H1 (cell line): ENCODE measurements around the gene ZNF513. TPM values are rescaled to one million over a fixed set of nuclear protein-coding genes. Genes with fewer than 3 reads are reported as not detected.

Source experiments
- CTCF ChIA-PET: fragments of 300-600 bp; sonication (Branson Sonifier 250); formaldehyde crosslinking; loops from one replicate; lab custom pipeline; 2021; ENCODE audit not compliant: partially characterized antibody; lab: Charles Lee
- POLR2A ChIA-PET: fragments of 300-600 bp; sonication (Branson Sonifier 250); formaldehyde crosslinking; loops from one replicate; lab custom pipeline; 2021; ENCODE audit warnings: inconsistent platforms; ENCODE audit not compliant: partially characterized antibody; lab: Charles Lee
- DNase-seq, 2 experiments: peaks; one replicate each; pipeline versions ENCODE4 v3.0.0 to v3.0.0-alpha.2; 2010 to 2022; ENCODE audit warnings: low spot score in 2 of 2, low read depth in 1 of 2, mixed read lengths in 1 of 2
- FAIRE-seq: peaks from 2 replicates; lab custom pipeline; 2011; peaks lifted over from hg19 to GRCh38; lab: Jason Lieb, UNC
- H2AFZ ChIP-seq: 2 replicates; pipeline ENCODE4 v1.8.1; 2012; ENCODE audit warnings: low read length, inconsistent platforms
- H2AK5ac ChIP-seq: 2 replicates; pipeline ENCODE4 v1.6.1; 2013; ENCODE audit warnings: low read depth, low read length
- H2BK120ac ChIP-seq: replicated peaks from 2 replicates; pipeline ENCODE3; 2013; ENCODE audit warnings: low read depth, low read length, inconsistent platforms
- H2BK12ac ChIP-seq: 2 replicates; pipeline ENCODE4 v1.6.1; 2013; ENCODE audit warnings: low read depth, low read length
- H2BK15ac ChIP-seq: 2 replicates; pipeline ENCODE4 v1.6.1; 2013; ENCODE audit warnings: low read length
- H2BK20ac ChIP-seq: 2 replicates; pipeline ENCODE4 v1.6.1; 2013; ENCODE audit warnings: low read length
- H2BK5ac ChIP-seq: 2 replicates; pipeline ENCODE4 v1.6.1; 2013; ENCODE audit warnings: low read depth, low read length
- H3K14ac ChIP-seq: 2 replicates; pipeline ENCODE4 v1.6.1; 2013; ENCODE audit warnings: inconsistent platforms; ENCODE audit not compliant: insufficient read length
- H3K18ac ChIP-seq: 2 replicates; pipeline ENCODE4 v1.6.1; 2013; ENCODE audit warnings: low read length; ENCODE audit errors: extremely low read depth
- H3K23ac ChIP-seq: 2 replicates; pipeline ENCODE4 v1.6.1; 2013; ENCODE audit warnings: inconsistent platforms; ENCODE audit not compliant: insufficient read length
- H3K23me2 ChIP-seq: 2 replicates; pipeline ENCODE4 v1.6.1; 2013; ENCODE audit warnings: low read depth, low read length
- H3K27ac ChIP-seq: 2 replicates; pipeline ENCODE4 v1.6.1; 2011; ENCODE audit warnings: low read depth, low read length, inconsistent platforms
- H3K27me3 ChIP-seq, 4 experiments: replicated peaks in 1 of 4; 1 replicate in 1 of 4; 2 replicates in 3 of 4; pipeline versions ENCODE4 v1.6.1 to v1.8.1; 2011 to 2013; ENCODE audit warnings: low read length in 3 of 4, mild to moderate bottlenecking in 3 of 4, inconsistent platforms in 2 of 4, mixed read lengths in 2 of 4, moderate library complexity in 1 of 4; ENCODE audit not compliant: control insufficient read depth in 3 of 4, insufficient read depth in 3 of 4; ENCODE audit errors: extremely low read depth in 1 of 4
- H3K36me3 ChIP-seq, 4 experiments: 2 replicates each; pipeline versions ENCODE4 v1.6.1 to v1.8.1; 2011 to 2013; ENCODE audit warnings: mild to moderate bottlenecking in 4 of 4, low read length in 3 of 4, moderate library complexity in 2 of 4, control low read depth in 1 of 4, inconsistent platforms in 1 of 4; ENCODE audit not compliant: insufficient read depth in 4 of 4, control insufficient read depth in 2 of 4
- H3K4ac ChIP-seq: replicated peaks from 2 replicates; pipeline ENCODE3; 2013; ENCODE audit warnings: low read length, low read depth, mixed read lengths, inconsistent platforms; ENCODE audit not compliant: insufficient read length
- H3K4me1 ChIP-seq, 4 experiments: replicated peaks in 1 of 4; 1 replicate in 1 of 4; 2 replicates in 3 of 4; pipeline versions ENCODE4 v1.6.1 to v1.8.1; 2011 to 2013; ENCODE audit warnings: low read length in 3 of 4, inconsistent platforms in 2 of 4, mixed read lengths in 1 of 4; ENCODE audit not compliant: insufficient read depth in 4 of 4, control insufficient read depth in 3 of 4
- H3K4me2 ChIP-seq, 2 experiments: 2 replicates each; pipeline versions ENCODE4 v1.6.1 to v1.8.1; 2011 to 2013; ENCODE audit warnings: low read depth in 2 of 2, low read length in 2 of 2, control low read depth in 1 of 2, inconsistent platforms in 1 of 2, mild to moderate bottlenecking in 1 of 2; ENCODE audit not compliant: insufficient read depth in 1 of 2
- H3K4me3 ChIP-seq, 4 experiments: fragments of 200-600, 300-600 bp in 1 of 4; sonication (generic), shearing (Covaris generic), sonication (Bioruptor Twin) in 1 of 4; 2 replicates each; pipeline versions ENCODE4 v1.5.1 to v1.8.1; 2011 to 2016; ENCODE audit warnings: low read length in 4 of 4, low read depth in 3 of 4, control low read depth in 2 of 4, inconsistent platforms in 2 of 4, mild to moderate bottlenecking in 2 of 4, mixed read lengths in 1 of 4, moderate library complexity in 1 of 4; ENCODE audit not compliant: insufficient read depth in 2 of 4; ENCODE audit errors: extremely low read depth in 1 of 4
- H3K56ac ChIP-seq: replicated peaks from 2 replicates; pipeline ENCODE3; 2013; ENCODE audit warnings: low read depth, mild to moderate bottlenecking, mixed read lengths, low read length, inconsistent platforms; ENCODE audit not compliant: insufficient read length
- H3K79me1 ChIP-seq: 2 replicates; pipeline ENCODE4 v1.6.1; 2013; ENCODE audit warnings: low read depth, low read length, control low read depth
- H3K79me2 ChIP-seq, 2 experiments: 2 replicates each; pipeline versions ENCODE4 v1.6.1 to v1.8.1; 2012 to 2013; ENCODE audit warnings: low read length in 2 of 2, mild to moderate bottlenecking in 2 of 2, inconsistent platforms in 1 of 2; ENCODE audit not compliant: insufficient read depth in 2 of 2, control insufficient read depth in 1 of 2
- H3K9ac ChIP-seq, 4 experiments: replicated peaks in 1 of 4; 1 replicate in 1 of 4; 2 replicates in 3 of 4; pipeline versions ENCODE4 v1.6.1 to v1.8.1; 2011 to 2013; ENCODE audit warnings: low read depth in 3 of 4, low read length in 3 of 4, control low read depth in 2 of 4, mild to moderate bottlenecking in 2 of 4, moderate library complexity in 2 of 4, inconsistent platforms in 1 of 4; ENCODE audit errors: extremely low read depth in 1 of 4
- H3K9me3 ChIP-seq, 2 experiments: 2 replicates each; pipeline versions ENCODE4 v1.6.1 to v1.8.1; 2012 to 2013; ENCODE audit warnings: mild to moderate bottlenecking in 2 of 2, moderate library complexity in 2 of 2, control low read depth in 1 of 2, inconsistent platforms in 1 of 2, low read depth in 1 of 2, low read length in 1 of 2, mixed read lengths in 1 of 2; ENCODE audit not compliant: insufficient read depth in 2 of 2
- H4K20me1 ChIP-seq, 2 experiments: replicated peaks in 1 of 2; 2 replicates each; pipeline versions ENCODE3 to v1.8.1; 2011 to 2013; ENCODE audit warnings: inconsistent platforms in 2 of 2, low read length in 2 of 2, mild to moderate bottlenecking in 1 of 2; ENCODE audit not compliant: insufficient read depth in 2 of 2, control insufficient read depth in 1 of 2
- H4K5ac ChIP-seq: 2 replicates; pipeline ENCODE4 v1.6.1; 2013; ENCODE audit warnings: low read length, low read depth, mixed read lengths, inconsistent platforms; ENCODE audit not compliant: insufficient read length
- H4K8ac ChIP-seq: 2 replicates; pipeline ENCODE4 v1.8.0; 2013; ENCODE audit warnings: mild to moderate bottlenecking, moderate library complexity, low read length, inconsistent platforms; ENCODE audit not compliant: insufficient read depth; ENCODE audit errors: extremely low read depth
- H4K91ac ChIP-seq: replicated peaks from 2 replicates; pipeline ENCODE3; 2013; ENCODE audit warnings: low read length, mixed read lengths, inconsistent platforms; ENCODE audit not compliant: insufficient read length
- ASH2L ChIP-seq: fragments of 200-600, 300-600 bp; sonication (generic); IDR thresholded peaks from one replicate; pipeline ENCODE4 v1.7.1; 2017; ENCODE audit warnings: low read length
- EP300 ChIP-seq, 2 experiments: IDR thresholded peaks; 1 replicate in 1 of 2; 2 replicates in 1 of 2; pipeline ENCODE4 v1.6.1; 2011 to 2012; ENCODE audit warnings: low read depth in 2 of 2, low read length in 2 of 2, mild to moderate bottlenecking in 2 of 2, borderline replicate concordance in 1 of 2, inconsistent platforms in 1 of 2, moderate library complexity in 1 of 2
- GTF2F1 ChIP-seq: IDR thresholded peaks from 2 replicates; pipeline ENCODE4 v1.6.1; 2012; ENCODE audit warnings: low read depth, low read length, improper control_type of control experiment, borderline replicate concordance
- KDM4A ChIP-seq: IDR thresholded peaks from one replicate; pipeline ENCODE4 v1.7.1; 2012; ENCODE audit warnings: low read depth, mild to moderate bottlenecking, moderate library complexity, low read length, inconsistent platforms; ENCODE audit not compliant: severe bottlenecking
- NANOG ChIP-seq: IDR thresholded peaks from 2 replicates; pipeline ENCODE4 v1.6.1; 2011; ENCODE audit warnings: low read length, low read depth, mild to moderate bottlenecking, inconsistent platforms; ENCODE audit not compliant: insufficient read depth, poor library complexity, severe bottlenecking
- PHF8 ChIP-seq: fragments of 200-600 bp; sonication (generic); conservative IDR thresholded peaks from 2 replicates; pipeline ENCODE4 v1.7.1; 2012; ENCODE audit warnings: low read depth, mild to moderate bottlenecking, inconsistent platforms, low read length, moderate library complexity
- POLR2A ChIP-seq, 2 experiments: IDR thresholded peaks; 1 replicate in 1 of 2; 2 replicates in 1 of 2; pipeline ENCODE4 v1.6.1; 2011; ENCODE audit warnings: low read depth in 2 of 2, low read length in 2 of 2, mild to moderate bottlenecking in 2 of 2; ENCODE audit errors: control extremely low read depth in 1 of 2
- SP1 ChIP-seq: IDR thresholded peaks from 2 replicates; pipeline ENCODE4 v1.6.1; 2011; ENCODE audit warnings: low read depth, low read length
- SP2 ChIP-seq: IDR thresholded peaks from 2 replicates; pipeline ENCODE4 v1.6.1; 2012; ENCODE audit warnings: mild to moderate bottlenecking, low read length, inconsistent platforms
- TAF7 ChIP-seq: optimal IDR thresholded peaks from 2 replicates; pipeline ENCODE3; 2011; ENCODE audit warnings: low read depth, mild to moderate bottlenecking, inconsistent platforms, low read length, moderate library complexity, borderline replicate concordance
- TEAD4 ChIP-seq: IDR thresholded peaks from 2 replicates; pipeline ENCODE4 v1.6.1; 2012; ENCODE audit warnings: low read depth, low read length, inconsistent platforms, mixed read lengths
- whole genome bisulfite sequencing, 2 experiments: shearing (Covaris generic) in 1 of 2; methylation state at CpG; one replicate each; pipeline versions ENCODE4 v1.1.6 to v1.1.7; 2013 to 2015; ENCODE audit warnings: low lambda C conversion rate in 2 of 2, mixed read lengths in 2 of 2, inconsistent platforms in 1 of 2, low coverage in 1 of 2, missing lambda C conversion rate in 1 of 2; ENCODE audit not compliant: insufficient replicate concordance in 2 of 2, insufficient coverage in 1 of 2, insufficient read length in 1 of 2; ENCODE audit errors: extremely low coverage in 1 of 2, missing lambda C conversion rate in 1 of 2; 5-methylcytosine and 5-hydroxymethylcytosine counted together
- polyA plus RNA-seq, 7 experiments: library from polyadenylated mRNA; depleted of rRNA in 3 of 7; stranded (reverse) in 5 of 7; unstranded in 2 of 7; fragments of >200 nt in 5 of 7; fragments of 200-250 nt in 2 of 7; gene quantifications; 1 replicate in 5 of 7; 2 replicates in 1 of 7; 4 replicates in 1 of 7; pipeline versions ENCODE4 v1.2.1 to v1.2.3, GENCODE V29; 2011 to 2013; ENCODE audit warnings: missing spikeins in 2 of 7, mixed read lengths in 2 of 7
- total RNA-seq: library from RNA; stranded (reverse); fragmentation: NEBNext Ultra II Directional; extraction: Animal tissue kit (Norgen Biotek cat#: 25700); gene quantifications from 2 replicates; pipeline ENCODE4 v1.2.1, GENCODE V29; 2021

ZNF513 gene
- total and polyA plus RNA-seq, 2 of the 8 experiments (the other 6 are each of a cell fraction or from before 2014, with no cell fraction given) = 17.3 to 29.5 TPM

DNA sequence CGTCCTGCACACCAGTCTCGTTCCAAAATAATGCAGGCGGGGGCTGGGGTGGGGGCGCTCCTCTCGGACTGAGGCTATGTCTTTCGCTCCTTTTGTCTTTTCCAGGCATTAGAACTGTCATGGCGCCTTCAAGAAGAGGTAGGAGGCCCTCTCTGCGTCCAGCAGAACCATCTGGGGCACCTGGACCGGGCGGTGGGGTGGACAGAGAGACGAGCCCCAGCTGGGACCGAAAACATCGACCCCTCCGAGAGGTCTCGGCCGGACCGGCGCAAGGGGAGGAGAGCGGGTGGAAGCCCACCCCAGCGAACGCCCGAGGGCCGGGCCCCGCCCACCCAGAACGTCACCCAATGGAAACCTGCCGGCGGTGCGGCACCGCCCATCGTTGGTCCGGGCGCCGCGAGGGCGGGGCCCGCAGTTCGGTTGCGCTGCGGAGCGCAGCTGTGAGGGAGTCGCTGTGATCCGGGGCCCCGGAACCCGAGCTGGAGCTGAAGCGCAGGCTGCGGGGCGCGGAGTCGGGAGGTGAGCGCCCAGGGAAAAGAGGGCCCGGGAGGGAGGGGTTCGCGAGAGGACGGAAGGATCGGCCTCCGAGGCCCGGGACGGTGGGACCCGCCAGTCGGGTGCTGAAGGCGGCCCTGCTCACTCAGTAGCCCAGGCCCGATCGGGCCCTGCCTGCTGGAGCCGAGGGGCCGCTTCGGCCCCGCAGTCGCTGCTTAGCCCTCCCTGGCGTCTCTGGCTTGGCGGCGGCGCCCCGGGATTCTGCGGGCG is 47.9 kb upstream of the ZNF513 start, which contains the start of gene NRBP1:
NRBP1 (plus strand) TSS at position 419 of the 765 bp plus-strand sequence. CDS start 4,643 bp downstream, outside the sequence.
- Histone ChIP-seq H3K56ac (peak within 1 kb of the TSS; percentile 77), H3K9ac (peak within 1 kb of the TSS; percentile 79 to 85 (median 82)), H3K23me2 (peaks cover 8% of the 10 kb centered on the region; the same call in 1 of the 2 replicates), H3K4me1 (no peaks in the 10 kb centered on the region; a peak in 2 of 7 replicates), H3K9me3 (no peaks in the 10 kb centered on the region), H4K5ac (peak within 1 kb of the TSS; percentile 73), H4K20me1 (peaks cover 5 to 14% of the 10 kb centered on the region in 2 experiments), H2BK20ac (no peak within 1 kb of the TSS), H3K18ac (peak within 1 kb of the TSS; percentile 93), H2BK5ac (peak within 1 kb of the TSS; percentile 75; the same call in 1 of the 2 replicates), H3K14ac (no peak within 1 kb of the TSS), H3K27ac (peak within 1 kb of the TSS; percentile 85), H2BK12ac (no peak within 1 kb of the TSS), H3K79me1 (peaks cover 3% of the 10 kb centered on the region; the same call in 1 of the 2 replicates), H3K23ac (no peak within 1 kb of the TSS), H3K27me3 (no peaks in the 10 kb centered on the region), H3K36me3 (peaks cover under 1 to 4% (median 3%) of the 10 kb centered on the region in 4 experiments; a peak in 7 of 8 replicates), H4K8ac (peak within 1 kb of the TSS; percentile 91), H3K4ac (peak within 1 kb of the TSS; percentile 46), H3K79me2 (peaks cover 3 to 33% of the 10 kb centered on the region in 2 experiments; a peak in 3 of 4 replicates), H2AFZ (peak within 1 kb of the TSS; percentile 65; the same call in 1 of the 2 replicates), H2BK15ac (no peak within 1 kb of the TSS), H3K4me3 (peak within 1 kb of the TSS; percentile 83 to 94 (median 91)), H2AK5ac (no peak within 1 kb of the TSS), H2BK120ac (no peak within 1 kb of the TSS), H4K91ac (no peak within 1 kb of the TSS), H3K4me2 (peak within 1 kb of the TSS; percentile 78 to 93)
- ChIA-PET POLR2A (interaction anchor here (0.7 to 4.8 kb wide), 17 partner anchors 10 to 200 kb away, joined by 3 to 48 read pairs (median 4); partner anchors contain the start of genes PPM1G and ZNF513), CTCF (interaction anchor here (0.8 to 5.0 kb wide), 3 partner anchors 13 to 21 kb away, joined by 3 to 24 read pairs (median 16); no protein-coding TSS in a partner anchor)
- peak; percentile 71 to 96 for DNase-seq
- WGBS, 2 experiments = 1% methylated on average over 28 of the region's 75 CpGs; no CpG with 5 or more reads in 1 of the 2 experiments
- no peak for FAIRE-seq
- TF ChIP-seq SP1 (peak; percentile 76; the same call in 1 of the 2 replicates), POLR2A (IDR thresholded peaks at IDR 0.05; ENCODE audit: control extremely low read depth in 1 of 2, low read depth in 2 of 2, low read length in 2 of 2) (peak; percentile 61 to 80), TAF7 (peak; percentile 51), GTF2F1 (no peak), NANOG (no peak), KDM4A (peak; percentile 83), EP300 (IDR thresholded peaks at IDR 0.05; ENCODE audit: borderline replicate concordance in 1 of 2, low read depth in 2 of 2, low read length in 2 of 2) (peak in 1 of 2 experiments; percentile 34; a peak in 1 of 3 replicates), TEAD4 (no peak), ASH2L (peak; percentile 74), PHF8 (peak; percentile 92), SP2 (no peak)
